Spleen (tissue), 11 donors: ENCODE results near the gene DNAAF3. TPM values are rescaled to one million over a fixed set of nuclear protein-coding genes. Genes with fewer than 3 reads are reported as not detected.

ENCODE experiments used
- DNase-seq: peaks from one replicate; pipeline ENCODE4 v3.0.0-alpha.2; 2020
- H3K27ac ChIP-seq, 8 donors: fragments of 200-600 bp; sonication (generic) in 7 of 8; 1 replicate in 4 of 8; 2 replicates in 4 of 8; pipeline versions ENCODE4 v1.5.0 to v1.8.0; 2016 to 2021; ENCODE audit warnings: inconsistent platforms in 4 of 8, mild to moderate bottlenecking in 4 of 8, moderate library complexity in 1 of 8
- H3K27me3 ChIP-seq, 7 donors: fragments of 200-600 bp; sonication (generic) in 6 of 7; replicated peaks in 1 of 7; 1 replicate in 4 of 7; 2 replicates in 3 of 7; pipeline versions ENCODE4 v1.5.0 to v1.8.0; 2016 to 2021; ENCODE audit warnings: inconsistent platforms in 3 of 7, mild to moderate bottlenecking in 1 of 7
- H3K36me3 ChIP-seq, 6 donors: fragments of 200-600 bp; sonication (generic) in 5 of 6; 1 replicate in 4 of 6; 2 replicates in 2 of 6; pipeline versions ENCODE4 v1.5.0 to v1.8.0; 2016 to 2021; ENCODE audit warnings: inconsistent platforms in 2 of 6
- H3K4me1 ChIP-seq, 6 donors: fragments of 200-600 bp; sonication (generic) in 5 of 6; 1 replicate in 3 of 6; 2 replicates in 3 of 6; pipeline versions ENCODE4 v1.5.0 to v1.8.0; 2016 to 2021; ENCODE audit warnings: inconsistent platforms in 3 of 6
- H3K4me3 ChIP-seq, 8 donors: fragments of 200-600 bp; sonication (generic) in 7 of 8; 1 replicate in 4 of 8; 2 replicates in 4 of 8; pipeline versions ENCODE4 v1.5.0 to v1.8.0; 2016 to 2021; ENCODE audit warnings: inconsistent platforms in 4 of 8, mild to moderate bottlenecking in 4 of 8, moderate library complexity in 2 of 8
- H3K9me3 ChIP-seq, 8 donors: fragments of 200-600 bp; sonication (generic) in 7 of 8; 1 replicate in 4 of 8; 2 replicates in 4 of 8; pipeline versions ENCODE4 v1.5.0 to v1.8.0; 2016 to 2021; ENCODE audit warnings: inconsistent platforms in 4 of 8
- CTCF ChIP-seq, 11 experiments: fragments of 200-600 bp in 7 of 11; fragments of 450-650 bp in 4 of 11; sonication (generic) in 4 of 11; IDR thresholded peaks in 8 of 11; conservative IDR thresholded peaks in 3 of 11; 1 replicate in 7 of 11; 2 replicates in 4 of 11; pipeline versions ENCODE4 v1.4.0 to v1.8.0; 2016 to 2021; ENCODE audit warnings: antibody characterized with exemption in 11 of 11, inconsistent platforms in 4 of 11, mild to moderate bottlenecking in 1 of 11
- POLR2A ChIP-seq, 3 donors: fragments of 450-650 bp; IDR thresholded peaks; one replicate each; pipeline ENCODE4 v1.5.1; 2017; ENCODE audit warnings: antibody characterized with exemption in 3 of 3, mild to moderate bottlenecking in 1 of 3
- POLR2AphosphoS5 ChIP-seq, 3 donors: sonication (generic); formaldehyde crosslinking; IDR thresholded peaks; one replicate each; pipeline ENCODE4 v1.5.1; 2017; ENCODE audit warnings: antibody characterized with exemption in 3 of 3
- whole genome bisulfite sequencing, 5 donors: extraction: QIAGEN DNeasy Blood & Tissue Kit in 3 of 5; methylation state at CpG; one replicate each; pipeline versions ENCODE4 v1.1.5 to v1.1.7; 2013 to 2018; 5-methylcytosine and 5-hydroxymethylcytosine counted together
- intact Hi-C: fragments of 100-400 bp; cut with DNase I; formaldehyde crosslinking; loops from one replicate; pipeline ENCODE4 v1.15.0; 2023; ENCODE audit warnings: low total_unique reads
- polyA plus RNA-seq, 3 donors: library from polyadenylated mRNA; stranded (reverse); fragments of 200-250 nt; gene quantifications; one replicate each; pipeline ENCODE4 v1.2.1, GENCODE V29; 2013
- total RNA-seq, 7 donors: library from RNA; depleted of rRNA in 3 of 7; stranded (reverse); fragments of >200 nt in 3 of 7; fragmentation: NEBNext Ultra II Directional in 4 of 7; extraction: Animal tissue kit (Norgen Biotek cat#: 25700) in 4 of 7; gene quantifications; one replicate each; pipeline versions ENCODE4 v1.1.0 to v1.2.1, GENCODE V29; 2016 to 2021
- donor health status: healthy with polysubstance abuse.
- donor health status: DM: no; HTN: no; CAD: no; lungs with moderate emphysema.
- donor health status: DM: no; HTN: no; CAD: no.
- donor health status: Bipolar disorder and iron deficiency.
- donor health status: healthy.
- donor health status: DM: no; HTN: no; CAD: no.
- donor health status: DM: yes; HTN: yes; CAD: no.

The DNAAF3 gene
- total and polyA plus RNA-seq, 10 donors: 0.28 to 1.1 (median 0.69) TPM; not detected in 2

GRCh38 chr19:55196803-55197202 is 30.4 kb upstream of the DNAAF3 start:
- WGBS, 5 donors: 85 to 94% (median 87%) methylated on average over 10 of the region's 10 CpGs
- H3K36me3 ChIP-seq: peaks cover 0 to 91% (median 0%) of the 10 kb centered on the region in 6 donors
- TF ChIP-seq POLR2AphosphoS5 (IDR thresholded peaks at IDR 0.05) (no peak), CTCF (IDR thresholded peaks at IDR 0.05 in 8 of 11, conservative IDR thresholded peaks at IDR 0.05 in 3 of 11) (no peak), POLR2A (IDR thresholded peaks at IDR 0.05) (no peak)
- peaks cover 0 to 21% (median 6%) of the 10 kb centered on the region in 6 donors for H3K4me1 ChIP-seq
- intact Hi-C loops: no loop called here
- H3K27me3 ChIP-seq: peaks cover 0 to 47% (median 0%) of the 10 kb centered on the region in 7 donors
- no peak overlapping the region for H3K4me3 ChIP-seq
- DNase-seq: no peak
- H3K9me3 ChIP-seq: no peaks in the 10 kb centered on the region
- H3K27ac ChIP-seq: no peak overlapping the region

- Histone ChIP-seq H3K36me3 (peaks cover 0 to 68% (median 0%) of the 10 kb centered on the region in 6 donors), H3K4me3 (no peak overlapping the region), H3K9me3 (no peaks in the 10 kb centered on the region), H3K27me3 (peaks cover 0 to 36% (median 0%) of the 10 kb centered on the region in 7 donors), H3K27ac (no peak overlapping the region), H3K4me1 (peaks cover 0 to 20% (median 5%) of the 10 kb centered on the region in 6 donors)
- WGBS, 5 donors: 58 to 82% (median 62%) methylated on average over 12 of the region's 12 CpGs
- intact Hi-C loops: no loop called here
- TF ChIP-seq POLR2A (IDR thresholded peaks at IDR 0.05) (no peak), CTCF (IDR thresholded peaks at IDR 0.05 in 8 of 11, conservative IDR thresholded peaks at IDR 0.05 in 3 of 11) (no peak), POLR2AphosphoS5 (IDR thresholded peaks at IDR 0.05) (no peak)
- no peak for DNase-seq
These were observed 27.1 kb upstream of the DNAAF3 start for GRCh38 chr19:55193481-55193880.

GRCh38 chr19:55189403-55189835 is 23.0 kb upstream of the DNAAF3 start:
- 62 to 71% (median 68%) methylated on average over 13 to 15 of the region's 15 CpGs for WGBS, 5 donors
- no peak for TF ChIP-seq CTCF (IDR thresholded peaks at IDR 0.05 in 8 of 11, conservative IDR thresholded peaks at IDR 0.05 in 3 of 11)
- peak; percentile 58 to 69 (median 64) for TF ChIP-seq POLR2AphosphoS5 (IDR thresholded peaks at IDR 0.05)
- no peak for TF ChIP-seq POLR2A (IDR thresholded peaks at IDR 0.05)

GRCh38 chr19:55188625-55189024 is 22.2 kb upstream of the DNAAF3 start:
- TF ChIP-seq CTCF (IDR thresholded peaks at IDR 0.05 in 8 of 11, conservative IDR thresholded peaks at IDR 0.05 in 3 of 11) (no peak), POLR2A (IDR thresholded peaks at IDR 0.05) (no peak), POLR2AphosphoS5 (IDR thresholded peaks at IDR 0.05) (peak; percentile 12 to 51 (median 37))

More at GRCh38 chr19:55189403-55189835, 23.0 kb upstream of the DNAAF3 start:
- Histone ChIP-seq H3K36me3 (peaks cover 0 to 50% (median 0%) of the 10 kb centered on the region in 6 donors), H3K27me3 (peaks cover 0 to 41% (median 0%) of the 10 kb centered on the region in 7 donors), H3K9me3 (no peaks in the 10 kb centered on the region), H3K27ac (peak overlapping the region in 5 of 8 donors; percentile 46 to 72 (median 70)), H3K4me1 (peaks cover 0 to 19% (median 8%) of the 10 kb centered on the region in 6 donors), H3K4me3 (no peak overlapping the region)
- no peak for DNase-seq
- intact Hi-C loops: loop anchor here (10.0 kb wide), 1 partner anchor 65 kb away; the partner anchor contains the start of gene PPP6R1

More at GRCh38 chr19:55188625-55189024, 22.2 kb upstream of the DNAAF3 start:
- H3K9me3 ChIP-seq: no peaks in the 10 kb centered on the region
- H3K4me3 ChIP-seq: no peak overlapping the region
- peaks cover 0 to 39% (median 0%) of the 10 kb centered on the region in 7 donors for H3K27me3 ChIP-seq
- peaks cover 0 to 19% (median 8%) of the 10 kb centered on the region in 6 donors for H3K4me1 ChIP-seq
- intact Hi-C loops: loop anchor here (10.0 kb wide), 1 partner anchor 66 kb away; the partner anchor contains the start of gene PPP6R1
- DNase-seq: no peak
- H3K36me3 ChIP-seq: peaks cover 0 to 50% (median 0%) of the 10 kb centered on the region in 6 donors
- H3K27ac ChIP-seq: peak overlapping the region in 6 of 8 donors; percentile 46 to 72 (median 61)
- 25 to 33% (median 28%) methylated on average over 8 of the region's 8 CpGs for whole genome bisulfite sequencing, 5 donors
